ENCODE results near the gene PCNX2. TPM values are rescaled to one million over a fixed set of nuclear protein-coding genes. Genes with fewer than 3 reads are reported as not detected.

The PCNX2 gene
- total and polyA plus RNA-seq, 3 donors from 2014 or later = 8.4 to 28.9 (median 27.6) TPM

DNA sequence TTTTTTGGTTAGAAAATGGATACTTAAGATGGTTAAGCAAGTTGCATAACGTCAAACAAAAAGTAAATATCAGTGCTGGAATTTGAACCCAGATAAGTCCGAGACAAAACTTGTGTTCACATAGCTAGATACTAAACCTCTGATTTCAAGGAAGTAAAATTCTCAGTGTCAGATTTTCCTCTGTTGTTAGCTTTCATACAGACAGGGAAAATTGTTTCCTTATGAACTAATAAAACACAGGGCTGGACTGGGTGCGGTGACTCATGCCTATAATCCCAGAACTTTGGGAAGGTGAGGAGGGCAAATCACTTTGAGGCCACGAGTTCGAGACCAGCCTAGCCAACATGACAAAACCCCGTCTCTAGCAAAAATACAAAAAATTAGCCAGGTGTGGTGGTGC is 51.3 kb downstream of the PCNX2 start:
- WGBS, 2 donors = 86 to 91% methylated on average over 6 of the region's 6 CpGs
- no peaks in the 10 kb centered on the region for H3K9me3 ChIP-seq
- no peaks in the 10 kb centered on the region for H3K36me3 ChIP-seq (ENCODE audit: low read depth, missing control alignments)
- H3K4me3 ChIP-seq = no peak overlapping the region
- no peaks in the 10 kb centered on the region for H3K4me1 ChIP-seq
- no peak overlapping the region for H3K27ac ChIP-seq
- H3K27me3 ChIP-seq = no peaks in the 10 kb centered on the region
- TF ChIP-seq, protein P1, sequence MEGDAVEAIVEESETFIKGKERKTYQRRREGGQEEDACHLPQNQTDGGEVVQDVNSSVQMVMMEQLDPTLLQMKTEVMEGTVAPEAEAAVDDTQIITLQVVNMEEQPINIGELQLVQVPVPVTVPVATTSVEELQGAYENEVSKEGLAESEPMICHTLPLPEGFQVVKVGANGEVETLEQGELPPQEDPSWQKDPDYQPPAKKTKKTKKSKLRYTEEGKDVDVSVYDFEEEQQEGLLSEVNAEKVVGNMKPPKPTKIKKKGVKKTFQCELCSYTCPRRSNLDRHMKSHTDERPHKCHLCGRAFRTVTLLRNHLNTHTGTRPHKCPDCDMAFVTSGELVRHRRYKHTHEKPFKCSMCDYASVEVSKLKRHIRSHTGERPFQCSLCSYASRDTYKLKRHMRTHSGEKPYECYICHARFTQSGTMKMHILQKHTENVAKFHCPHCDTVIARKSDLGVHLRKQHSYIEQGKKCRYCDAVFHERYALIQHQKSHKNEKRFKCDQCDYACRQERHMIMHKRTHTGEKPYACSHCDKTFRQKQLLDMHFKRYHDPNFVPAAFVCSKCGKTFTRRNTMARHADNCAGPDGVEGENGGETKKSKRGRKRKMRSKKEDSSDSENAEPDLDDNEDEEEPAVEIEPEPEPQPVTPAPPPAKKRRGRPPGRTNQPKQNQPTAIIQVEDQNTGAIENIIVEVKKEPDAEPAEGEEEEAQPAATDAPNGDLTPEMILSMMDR (IDR thresholded peaks at IDR 0.05) = no peak
- TF ChIP-seq POLR2A (IDR thresholded peaks at IDR 0.05) = no peak
- no peak for DNase-seq
- intact Hi-C loops (cut with DNase I; ENCODE audit: low total_unique reads) = loop anchor here (10.0 kb wide), 1 partner anchor 609 kb away; the partner anchor contains the start of gene SIPA1L2

GRCh38 chr1:233242827-233243483 is 52.6 kb downstream of the PCNX2 start:
- no peak for DNase-seq
- intact Hi-C loops (cut with DNase I; ENCODE audit: low total_unique reads) = loop anchor here (10.0 kb wide), 1 partner anchor 608 kb away; the partner anchor contains the start of gene SIPA1L2
- WGBS, 2 donors = 41 to 64% methylated on average over 4 of the region's 4 CpGs
- TF ChIP-seq, protein P1 (IDR thresholded peaks at IDR 0.05) = no peak
- H3K36me3 ChIP-seq (ENCODE audit: low read depth, missing control alignments) = no peaks in the 10 kb centered on the region
- H3K9me3 ChIP-seq = no peaks in the 10 kb centered on the region
- H3K27me3 ChIP-seq = no peaks in the 10 kb centered on the region
- H3K4me1 ChIP-seq = no peaks in the 10 kb centered on the region
- no peak overlapping the region for H3K27ac ChIP-seq
- no peak overlapping the region for H3K4me3 ChIP-seq

GRCh38 chr1:233241759-233242158 is 53.8 kb downstream of the PCNX2 start:
- H3K27ac ChIP-seq = no peak overlapping the region
- H3K4me1 ChIP-seq = no peaks in the 10 kb centered on the region
- no peaks in the 10 kb centered on the region for H3K36me3 ChIP-seq (ENCODE audit: low read depth, missing control alignments)
- no peak for DNase-seq
- no peaks in the 10 kb centered on the region for H3K27me3 ChIP-seq
- intact Hi-C loops (cut with DNase I; ENCODE audit: low total_unique reads) = loop anchor here (10.0 kb wide), 1 partner anchor 607 kb away; the partner anchor contains the start of gene SIPA1L2
- no peaks in the 10 kb centered on the region for H3K9me3 ChIP-seq
- H3K4me3 ChIP-seq = no peak overlapping the region
- no peak for TF ChIP-seq POLR2A (IDR thresholded peaks at IDR 0.05)
- WGBS, 2 donors = 54 to 68% methylated on average over 2 of the region's 2 CpGs

DNA sequence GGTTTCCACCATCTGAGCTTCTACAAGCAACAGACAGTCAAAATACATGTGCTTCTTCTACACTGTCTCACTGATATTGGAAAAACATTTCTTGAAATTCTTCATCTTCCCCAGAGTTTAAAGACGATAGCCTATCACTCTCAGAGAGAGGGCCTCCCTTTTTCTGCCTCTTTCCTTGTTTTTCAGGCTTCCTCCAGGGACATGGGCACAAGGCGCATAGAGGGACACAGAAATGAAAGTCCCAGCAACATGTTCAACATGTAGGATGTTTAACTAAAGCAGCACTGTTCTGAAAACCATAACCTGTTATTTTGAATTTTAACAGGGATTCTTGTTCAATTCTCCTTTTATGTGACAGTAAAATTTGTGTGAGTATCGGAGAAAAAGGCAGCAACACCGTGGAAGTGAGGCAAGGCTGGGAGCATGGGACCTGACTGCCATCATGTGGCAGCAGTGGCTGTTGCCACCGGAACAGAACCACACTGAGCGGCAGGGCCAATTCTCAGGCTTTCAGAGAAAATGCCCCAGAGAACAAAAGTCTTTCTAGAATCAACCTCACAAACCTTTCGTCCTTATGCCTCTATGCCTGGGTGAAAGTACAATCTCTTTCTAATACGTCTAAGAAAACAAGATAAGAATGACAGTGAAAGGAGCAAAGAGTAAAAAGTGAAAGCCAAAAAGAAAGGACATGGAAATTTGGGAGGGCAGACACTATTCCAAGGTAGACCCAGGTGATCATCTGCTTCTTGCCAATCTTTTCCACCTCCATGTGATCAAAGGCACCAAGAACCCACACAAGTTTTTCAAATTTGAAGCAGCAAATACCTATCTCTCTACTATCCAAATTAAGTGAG is 54.5 kb downstream of the PCNX2 start:
- Histone ChIP-seq H3K27ac (no peak overlapping the region), H3K4me3 (no peak overlapping the region), H3K36me3 (ENCODE audit: low read depth, missing control alignments) (no peaks in the 10 kb centered on the region), H3K4me1 (no peaks in the 10 kb centered on the region), H3K27me3 (no peaks in the 10 kb centered on the region), H3K9me3 (no peaks in the 10 kb centered on the region)
- intact Hi-C loops (cut with DNase I; ENCODE audit: low total_unique reads) = loop anchor here (10.0 kb wide), 1 partner anchor 606 kb away; the partner anchor contains the start of gene SIPA1L2
- TF ChIP-seq, protein P1 (IDR thresholded peaks at IDR 0.05) = peak in 2 of 3 experiments; percentile 58 to 67
- no peak for TF ChIP-seq POLR2A (IDR thresholded peaks at IDR 0.05)
- WGBS, 2 donors = 34 to 42% methylated on average over 8 of the region's 8 CpGs
- peak; percentile 76 for DNase-seq

DNA sequence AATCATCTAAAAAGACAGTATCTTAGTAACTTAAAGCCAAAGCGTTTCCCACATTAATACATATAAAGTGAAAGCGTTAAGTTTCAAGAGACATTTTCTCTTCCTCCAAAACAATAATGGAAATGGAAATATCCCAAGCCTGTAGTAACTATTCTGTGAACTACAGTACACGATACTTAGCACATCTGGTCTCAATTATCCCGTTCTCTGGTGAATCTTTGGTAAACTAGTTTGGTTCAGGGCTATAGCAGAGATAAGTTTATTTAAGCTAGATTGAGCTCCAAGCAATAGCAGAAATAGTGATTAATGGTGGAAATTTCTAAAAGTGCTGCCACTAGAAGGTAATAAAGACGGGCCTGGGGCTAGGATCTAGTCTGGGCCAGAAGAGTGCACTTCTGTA is 55.2 kb downstream of the PCNX2 start:
- WGBS, 2 donors = 82 to 83% methylated on average over 5 of the region's 5 CpGs
- Histone ChIP-seq H3K27me3 (no peaks in the 10 kb centered on the region), H3K9me3 (no peaks in the 10 kb centered on the region), H3K27ac (no peak overlapping the region), H3K4me1 (no peaks in the 10 kb centered on the region), H3K4me3 (no peak overlapping the region), H3K36me3 (ENCODE audit: low read depth, missing control alignments) (no peaks in the 10 kb centered on the region)
- TF ChIP-seq POLR2A (IDR thresholded peaks at IDR 0.05) = no peak
- TF ChIP-seq, protein P1 (IDR thresholded peaks at IDR 0.05) = no peak
- DNase-seq = no peak
- intact Hi-C loops (cut with DNase I; ENCODE audit: low total_unique reads) = loop anchor here (10.0 kb wide), 1 partner anchor 606 kb away; the partner anchor contains the start of gene SIPA1L2

All from testis (tissue), 3 donors.